Small intestine (tissue), 7 donors: ENCODE results near the gene CSRNP3. TPM values are rescaled to one million over a fixed set of nuclear protein-coding genes. Genes with fewer than 3 reads are reported as not detected.
"Not testable (repeated sequence)": the region's sequence is repeated elsewhere in the genome, so short reads cannot be mapped to it uniquely, and the experiment has no call there.

Experiments
- DNase-seq, 2 donors: peaks; one replicate each; pipeline versions ENCODE4 v3.0.0 to v3.0.0-alpha.2; 2013
- FAIRE-seq: peaks from 2 replicates; lab custom pipeline; 2012; peaks lifted over from hg19 to GRCh38; lab: Jason Lieb, UNC
- H3K27ac ChIP-seq, 3 donors: one replicate each; pipeline ENCODE4 v1.5.1; 2013; ENCODE audit warnings: low read length in 2 of 3, mild to moderate bottlenecking in 2 of 3, control low read depth in 1 of 3, inconsistent platforms in 1 of 3, low read depth in 1 of 3, moderate library complexity in 1 of 3
- H3K27me3 ChIP-seq, 3 donors: one replicate each; pipeline ENCODE4 v1.6.1; 2013; ENCODE audit warnings: low read length in 3 of 3, inconsistent platforms in 1 of 3; ENCODE audit not compliant: control insufficient read depth in 3 of 3, insufficient read depth in 3 of 3
- H3K36me3 ChIP-seq, 3 donors: one replicate each; pipeline ENCODE4 v1.6.1; 2013; ENCODE audit warnings: low read length in 3 of 3, inconsistent platforms in 1 of 3, low read depth in 1 of 3, mild to moderate bottlenecking in 1 of 3, moderate library complexity in 1 of 3; ENCODE audit not compliant: control insufficient read depth in 3 of 3, insufficient read depth in 2 of 3
- H3K4me1 ChIP-seq, 3 donors: one replicate each; pipeline ENCODE4 v1.6.1; 2013; ENCODE audit warnings: low read length in 2 of 3, inconsistent platforms in 1 of 3, low read depth in 1 of 3, mild to moderate bottlenecking in 1 of 3, moderate library complexity in 1 of 3; ENCODE audit not compliant: control insufficient read depth in 3 of 3, insufficient read depth in 2 of 3
- H3K4me3 ChIP-seq, 3 donors: one replicate each; pipeline ENCODE4 v1.5.1; 2013; ENCODE audit warnings: low read length in 3 of 3, control low read depth in 1 of 3, inconsistent platforms in 1 of 3, low read depth in 1 of 3, mild to moderate bottlenecking in 1 of 3, moderate library complexity in 1 of 3
- H3K9me3 ChIP-seq, 2 donors: one replicate each; pipeline ENCODE4 v1.6.1; 2013; ENCODE audit warnings: low read depth in 1 of 2, low read length in 1 of 2; ENCODE audit not compliant: control insufficient read depth in 2 of 2, insufficient read depth in 1 of 2
- WGBS, 3 donors: extraction: QIAGEN DNeasy Blood & Tissue Kit; methylation state at CpG; one replicate each; pipeline ENCODE4 v1.1.7; 2013; 5-methylcytosine and 5-hydroxymethylcytosine counted together
- polyA plus RNA-seq, 4 donors: library from polyadenylated mRNA; stranded (reverse) in 3 of 4; unstranded in 1 of 4; fragments of 200-250 nt in 3 of 4; fragments of 120-200 nt in 1 of 4; gene quantifications; one replicate each; pipeline versions ENCODE4 v1.2.1 to v1.2.3, GENCODE V29; 2013
- donor health status: healthy with polysubstance abuse.
- donor health status: control.
- donor health status: control.
- donor health status: Bipolar disorder and iron deficiency.
- donor health status: healthy.

The CSRNP3 gene
- polyA plus RNA-seq, 4 donors, result under 0.01 to 3.7 (median 0.56) TPM

DNA sequence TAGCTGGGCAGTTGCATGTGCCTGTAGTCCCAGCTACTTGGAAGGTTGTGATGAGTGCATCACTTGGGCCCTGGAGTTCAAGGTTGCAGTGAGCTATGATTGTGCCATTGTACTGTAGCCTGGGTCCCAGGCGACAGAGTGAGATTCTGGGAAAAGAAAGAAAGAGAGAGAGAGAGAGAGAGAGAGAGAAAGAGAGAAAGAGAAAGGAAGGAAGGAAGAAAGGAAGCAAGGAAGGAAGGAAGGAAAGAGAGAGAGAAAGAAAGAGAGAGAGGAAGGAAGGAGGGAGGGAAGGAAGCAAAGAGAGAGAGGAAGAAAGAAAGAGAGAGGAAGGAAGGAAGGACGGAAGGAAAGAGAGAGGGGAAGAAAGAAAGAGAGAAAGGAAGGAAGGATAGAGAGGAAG lies 196.1 kb downstream of the CSRNP3 start:
- Histone ChIP-seq H3K4me3 (no peak overlapping the region), H3K27me3 (no peaks in the 10 kb centered on the region), H3K4me1 (no peaks in the 10 kb centered on the region), H3K9me3 (no peaks in the 10 kb centered on the region), H3K27ac (no peak overlapping the region), H3K36me3 (no peaks in the 10 kb centered on the region)
- 45 to 80% (median 60%) methylated on average over 2 of the region's 2 CpGs for WGBS, 3 donors
- DNase-seq (no peak), FAIRE-seq (no peak)

DNA sequence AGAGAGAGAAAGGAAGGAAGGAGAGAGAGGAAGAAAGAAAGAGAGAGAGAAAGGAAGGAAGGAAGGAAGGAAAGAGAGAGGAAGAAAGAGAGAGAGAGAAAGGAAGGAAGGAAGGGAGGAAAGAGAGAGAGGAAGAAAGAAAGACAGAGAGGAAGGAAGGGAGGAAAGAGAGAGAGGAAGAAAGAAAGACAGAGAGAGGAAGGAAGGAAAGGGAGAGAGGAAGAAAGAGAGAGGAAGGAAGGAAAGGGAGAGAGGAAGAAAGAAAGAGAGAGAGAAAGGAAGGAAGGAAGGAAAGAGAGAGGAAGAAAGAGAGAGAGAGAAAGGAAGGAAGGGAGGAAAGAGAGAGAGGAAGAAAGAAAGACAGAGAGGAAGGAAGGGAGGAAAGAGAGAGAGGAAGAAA lies 196.6 kb downstream of the CSRNP3 start:
- not testable (repeated sequence) for DNase-seq, H3K27ac ChIP-seq, H3K36me3 ChIP-seq, H3K9me3 ChIP-seq, H3K27me3 ChIP-seq, H3K4me3 ChIP-seq, FAIRE-seq, H3K4me1 ChIP-seq

DNA sequence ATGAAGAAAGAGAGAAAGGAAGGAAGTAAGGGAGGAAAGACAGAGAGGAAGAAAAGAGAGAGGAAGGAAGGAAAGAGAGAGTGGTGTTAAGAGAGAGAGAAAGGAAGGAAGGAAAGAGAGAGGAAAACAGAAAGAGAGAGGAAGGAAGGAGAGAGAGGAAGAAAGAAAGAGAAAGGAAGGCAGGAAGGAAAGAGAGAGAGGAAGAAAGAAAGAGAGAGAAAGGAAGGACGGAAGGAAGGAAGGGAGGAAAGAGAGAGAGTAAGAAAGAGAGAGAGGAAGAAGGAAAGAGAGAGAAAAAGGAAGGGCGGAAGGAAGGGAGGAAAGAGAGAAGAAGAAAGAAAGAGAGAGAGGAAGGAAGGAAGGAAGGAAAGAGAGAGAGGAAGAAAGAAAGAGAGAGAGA lies 197.1 kb downstream of the CSRNP3 start:
- Histone ChIP-seq H3K36me3 (peaks cover 0 to 2% (median 0%) of the 10 kb centered on the region in 3 donors), H3K9me3 (no peaks in the 10 kb centered on the region), H3K4me1 (no peaks in the 10 kb centered on the region), H3K27ac (no peak overlapping the region), H3K4me3 (no peak overlapping the region), H3K27me3 (no peaks in the 10 kb centered on the region)
- DNase-seq, result no peak
- no peak for FAIRE-seq
- WGBS, 3 donors, result 90 to 99% (median 97%) methylated on average over 2 of the region's 2 CpGs

DNA sequence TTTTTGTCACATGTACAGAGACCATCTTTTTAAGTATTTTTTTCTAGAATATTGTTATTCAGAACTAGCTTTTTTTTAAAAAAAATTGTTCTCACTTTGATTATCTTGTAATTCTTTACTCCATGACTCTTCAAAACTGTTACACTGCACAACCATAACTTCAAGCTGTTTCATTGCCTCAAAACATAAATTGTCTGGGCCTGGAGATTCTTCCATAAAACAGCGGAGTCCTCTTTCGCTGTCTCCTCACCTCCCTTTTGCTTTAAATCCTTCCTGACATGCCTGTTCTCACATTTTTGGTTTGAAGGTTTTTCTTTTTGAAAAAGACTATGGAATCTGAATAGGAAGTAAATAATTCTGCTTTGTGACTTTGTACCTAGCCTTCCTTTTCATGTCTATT lies 197.9 kb downstream of the CSRNP3 start:
- H3K4me1 ChIP-seq, result no peaks in the 10 kb centered on the region
- peaks cover 0 to 2% (median 0%) of the 10 kb centered on the region in 3 donors for H3K36me3 ChIP-seq
- H3K9me3 ChIP-seq, result no peaks in the 10 kb centered on the region
- 48 to 72% (median 49%) methylated on average over 2 of the region's 2 CpGs for WGBS, 3 donors
- DNase-seq, result no peak
- no peaks in the 10 kb centered on the region for H3K27me3 ChIP-seq
- FAIRE-seq, result no peak
- no peak overlapping the region for H3K27ac ChIP-seq
- no peak overlapping the region for H3K4me3 ChIP-seq

DNA sequence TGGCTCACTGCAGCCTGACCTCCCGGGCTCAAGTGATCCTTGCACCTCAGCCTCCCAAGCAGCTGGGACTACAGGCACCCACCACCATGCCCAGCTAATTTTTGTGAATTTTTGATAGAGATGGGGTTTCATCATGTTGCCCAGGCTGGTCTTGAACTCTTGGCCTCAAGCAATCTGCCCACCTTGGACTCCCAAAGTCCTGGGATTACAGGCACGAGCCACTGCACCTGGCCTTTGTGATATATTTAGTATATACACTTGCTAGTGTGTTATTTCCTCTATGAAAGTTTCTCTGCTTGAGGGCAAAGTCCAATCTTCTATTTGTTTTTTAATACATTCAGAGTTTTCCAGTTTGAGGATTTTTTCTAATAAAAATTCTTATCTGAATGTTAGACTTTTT lies 205.3 kb downstream of the CSRNP3 start:
- FAIRE-seq (no peak), DNase-seq (peak; percentile 7 to 14)
- Histone ChIP-seq H3K9me3 (no peaks in the 10 kb centered on the region), H3K27ac (no peak overlapping the region), H3K36me3 (peaks cover 0 to 14% (median 0%) of the 10 kb centered on the region in 3 donors), H3K4me3 (no peak overlapping the region), H3K4me1 (no peaks in the 10 kb centered on the region), H3K27me3 (no peaks in the 10 kb centered on the region)
- WGBS, 3 donors, result 37 to 71% (median 41%) methylated on average over 2 of the region's 2 CpGs

DNA sequence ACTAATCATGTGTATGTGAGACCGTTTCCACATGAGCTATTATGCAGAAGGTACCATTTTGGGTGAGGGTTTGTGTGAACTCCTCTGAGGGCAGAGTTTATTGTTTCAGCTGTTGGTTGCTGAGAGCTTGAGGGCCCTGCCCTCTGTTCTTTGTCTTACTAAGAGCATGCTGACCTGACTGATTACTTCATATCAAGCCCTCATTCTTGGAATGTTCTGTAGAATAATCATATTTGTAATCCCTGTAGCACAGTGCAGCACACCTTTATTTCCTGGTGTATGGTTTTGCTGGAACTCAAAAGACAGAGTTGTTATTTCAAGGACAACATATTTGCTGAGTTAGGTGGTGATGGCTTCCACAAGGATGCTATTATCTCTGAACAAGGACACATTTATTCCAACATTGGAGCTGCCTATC lies 206.1 kb downstream of the CSRNP3 start:
- Histone ChIP-seq H3K4me1 (no peaks in the 10 kb centered on the region), H3K27ac (no peak overlapping the region)
- peak; percentile 3 to 9 for DNase-seq

DNA sequence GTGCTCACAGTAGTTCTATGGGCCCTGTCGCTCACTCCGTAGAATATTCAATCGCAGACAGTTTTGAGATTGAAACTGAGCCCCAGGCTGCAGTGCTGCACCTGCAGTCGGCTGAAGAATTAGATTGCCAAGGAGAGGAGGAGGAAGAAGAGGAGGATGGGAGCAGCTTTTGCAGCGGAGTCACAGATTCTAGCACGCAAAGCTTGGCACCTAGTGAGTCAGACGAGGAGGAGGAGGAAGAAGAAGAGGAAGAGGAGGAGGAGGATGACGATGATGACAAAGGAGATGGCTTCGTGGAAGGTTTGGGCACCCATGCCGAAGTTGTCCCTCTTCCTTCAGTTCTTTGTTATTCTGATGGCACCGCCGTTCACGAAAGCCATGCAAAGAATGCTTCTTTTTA lies 209.4 kb downstream of the CSRNP3 start:
- 94 to 95% (median 94%) methylated on average over 13 of the region's 13 CpGs for WGBS, 3 donors

More for the DNA sequence above, 206.1 kb downstream of the CSRNP3 start:
- no peak overlapping the region for H3K4me3 ChIP-seq
- H3K27me3 ChIP-seq, result no peaks in the 10 kb centered on the region
- FAIRE-seq, result no peak
- H3K9me3 ChIP-seq, result no peaks in the 10 kb centered on the region
- peaks cover 0 to 14% (median 0%) of the 10 kb centered on the region in 3 donors for H3K36me3 ChIP-seq
- 41 to 50% (median 41%) methylated on average over 1 of the region's 1 CpG for WGBS, 3 donors

DNA sequence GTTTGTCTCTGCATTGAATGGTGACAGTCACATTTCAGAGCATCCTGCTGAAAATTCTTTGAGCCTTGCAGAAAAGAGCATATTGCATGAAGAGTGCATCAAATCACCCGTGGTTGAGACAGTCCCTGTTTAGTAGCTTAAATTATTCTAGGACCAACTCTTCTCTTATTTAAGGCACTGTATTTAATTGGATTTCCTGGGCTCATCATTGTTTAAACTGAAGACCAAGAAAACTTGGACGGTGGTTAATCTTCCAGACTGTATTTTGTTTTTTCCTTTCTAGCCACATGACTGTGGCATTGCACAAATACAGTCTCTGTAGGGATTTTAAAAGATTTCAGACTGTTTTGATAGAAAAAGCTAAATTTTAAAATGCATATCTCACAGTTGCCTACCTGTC lies 210.1 kb downstream of the CSRNP3 start:
- peaks cover 0 to 11% (median 0%) of the 10 kb centered on the region in 3 donors for H3K36me3 ChIP-seq
- no peaks in the 10 kb centered on the region for H3K9me3 ChIP-seq
- no peak for FAIRE-seq
- WGBS, 3 donors, result 81 to 88% (median 87%) methylated on average over 2 of the region's 2 CpGs
- DNase-seq, result no peak
- H3K4me3 ChIP-seq, result no peak overlapping the region
- no peak overlapping the region for H3K27ac ChIP-seq
- no peaks in the 10 kb centered on the region for H3K27me3 ChIP-seq
- no peaks in the 10 kb centered on the region for H3K4me1 ChIP-seq

More for the DNA sequence above, 209.4 kb downstream of the CSRNP3 start:
- no peak overlapping the region for H3K27ac ChIP-seq
- H3K27me3 ChIP-seq, result no peaks in the 10 kb centered on the region
- no peaks in the 10 kb centered on the region for H3K4me1 ChIP-seq
- no peaks in the 10 kb centered on the region for H3K9me3 ChIP-seq
- H3K4me3 ChIP-seq, result no peak overlapping the region
- peaks cover 0 to 11% (median 0%) of the 10 kb centered on the region in 3 donors for H3K36me3 ChIP-seq
- FAIRE-seq (no peak), DNase-seq (no peak)

DNA sequence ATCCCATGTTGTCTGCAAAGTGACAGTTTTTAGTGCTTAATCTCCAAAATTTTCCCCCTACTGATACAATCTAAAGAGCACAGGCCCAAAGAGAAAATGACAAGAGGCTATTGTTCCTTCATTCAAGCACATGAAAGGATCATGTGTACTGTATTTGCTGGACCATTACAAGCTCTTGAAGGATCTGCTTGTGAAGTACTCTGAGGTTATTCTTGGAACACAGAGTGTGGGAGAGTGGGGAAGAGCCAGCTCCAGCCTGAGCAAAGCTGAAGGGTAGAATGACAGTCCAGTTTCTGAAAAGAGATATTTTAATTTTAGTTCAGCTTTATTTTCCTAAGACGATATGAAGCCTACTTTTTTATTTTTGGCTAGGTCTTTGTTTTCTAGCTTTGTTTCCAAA lies 212.3 kb downstream of the CSRNP3 start:
- Histone ChIP-seq H3K4me1 (no peaks in the 10 kb centered on the region), H3K36me3 (peaks cover 0 to 8% (median 0%) of the 10 kb centered on the region in 3 donors), H3K27ac (no peak overlapping the region), H3K9me3 (no peaks in the 10 kb centered on the region), H3K27me3 (no peaks in the 10 kb centered on the region), H3K4me3 (no peak overlapping the region)
- DNase-seq, result no peak
- WGBS, 3 donors, result 62 to 94% (median 79%) methylated on average over 1 of the region's 1 CpG
- no peak for FAIRE-seq
